B cell (primary cell): ENCODE data around the gene SOX15. TPM values are rescaled to one million over a fixed set of nuclear protein-coding genes. Genes with fewer than 3 reads are reported as not detected.

Source experiments
- ATAC-seq: fragments of 200-7000 bp; cut with Tn5 transposase; one replicate; pipeline ENCODE4 v1.10.0; 2021; ENCODE audit warnings: low read depth, mild to moderate bottlenecking, moderate number of reproducible peaks, moderate library complexity
- CTCF ChIA-PET: fragments of 350-600 bp; sonication (Branson Sonifier 250); formaldehyde crosslinking; loops from one replicate; lab custom pipeline; 2021; ENCODE audit warnings: antibody characterized with exemption, inconsistent platforms; lab: Charles Lee
- POLR2A ChIA-PET: fragments of 350-600 bp; sonication (Branson Sonifier 250); formaldehyde crosslinking; loops from one replicate; lab custom pipeline; 2021; ENCODE audit warnings: antibody characterized with exemption; lab: Charles Lee
- DNase-seq: peaks from one replicate; pipeline ENCODE4 v3.0.0; 2013
- H2AFZ ChIP-seq: 2 replicates; pipeline ENCODE4 v1.6.1; 2012; ENCODE audit warnings: mild to moderate bottlenecking, low read depth, low read length; ENCODE audit not compliant: insufficient read depth, poor library complexity, severe bottlenecking
- H3K27ac ChIP-seq, 2 donors: 1 replicate in 1 of 2; 2 replicates in 1 of 2; pipeline ENCODE4 v1.5.1; 2012 to 2013; ENCODE audit warnings: low read length in 2 of 2, mild to moderate bottlenecking in 2 of 2, moderate library complexity in 1 of 2
- H3K27me3 ChIP-seq, 4 experiments: fragments of 200-600 bp in 1 of 4; sonication (generic) in 1 of 4; replicated peaks in 1 of 4; 1 replicate in 2 of 4; 2 replicates in 2 of 4; pipeline versions ENCODE4 v1.6.1 to v1.7.0; 2013 to 2016; ENCODE audit warnings: low read length in 3 of 4, mild to moderate bottlenecking in 2 of 4, mixed read lengths in 1 of 4, moderate library complexity in 1 of 4; ENCODE audit not compliant: insufficient read depth in 4 of 4, control insufficient read depth in 3 of 4; ENCODE audit errors: control extremely low read depth in 1 of 4
- H3K36me3 ChIP-seq, 2 experiments: replicated peaks in 1 of 2; 1 replicate in 1 of 2; 2 replicates in 1 of 2; pipeline versions ENCODE4 v1.6.1 to v1.7.1; 2013; ENCODE audit warnings: low read length in 1 of 2; ENCODE audit not compliant: insufficient read depth in 2 of 2, control insufficient read depth in 1 of 2; ENCODE audit errors: control extremely low read depth in 1 of 2, extremely low read depth in 1 of 2
- H3K4me1 ChIP-seq, 2 donors: fragments of 200-600 bp in 1 of 2; sonication (generic) in 1 of 2; 1 replicate in 1 of 2; 2 replicates in 1 of 2; pipeline versions ENCODE4 v1.5.1 to v1.6.1; 2013 to 2017; ENCODE audit warnings: low read length in 2 of 2; ENCODE audit not compliant: control insufficient read depth in 2 of 2, insufficient read depth in 2 of 2
- H3K4me2 ChIP-seq: replicated peaks from 2 replicates; pipeline ENCODE3; 2012; ENCODE audit warnings: mild to moderate bottlenecking, low read depth, low read length; ENCODE audit not compliant: poor library complexity, severe bottlenecking
- H3K4me3 ChIP-seq, 5 experiments: fragments of 200-600 bp in 1 of 5; sonication (generic) in 1 of 5; 1 replicate in 3 of 5; 2 replicates in 2 of 5; pipeline versions ENCODE4 v1.5.1 to v1.7.0; 2011 to 2016; ENCODE audit warnings: low read length in 4 of 5, mild to moderate bottlenecking in 4 of 5, low read depth in 2 of 5, control low read depth in 1 of 5, moderate library complexity in 1 of 5; ENCODE audit not compliant: insufficient read depth in 1 of 5; ENCODE audit errors: control extremely low read depth in 1 of 5, extremely low read depth in 1 of 5
- H3K79me2 ChIP-seq: fragments of 200-600 bp; sonication (generic); one replicate; pipeline ENCODE4 v1.6.0; 2016; ENCODE audit warnings: low read length; ENCODE audit not compliant: control insufficient read depth, insufficient read depth
- H3K9ac ChIP-seq: fragments of 200-600 bp; sonication (generic); 2 replicates; pipeline ENCODE4 v1.6.1; 2017; ENCODE audit warnings: mild to moderate bottlenecking, low read length, moderate library complexity
- H3K9me3 ChIP-seq, 3 donors: one replicate each; pipeline versions ENCODE4 v1.6.1 to v1.7.1; 2013; ENCODE audit warnings: low read length in 2 of 3; ENCODE audit not compliant: control insufficient read depth in 2 of 3, insufficient read depth in 1 of 3; ENCODE audit errors: control extremely low read depth in 1 of 3
- H4K20me1 ChIP-seq: 2 replicates; pipeline ENCODE4 v1.6.0; 2012; ENCODE audit warnings: mild to moderate bottlenecking, low read length; ENCODE audit not compliant: insufficient read depth, control insufficient read depth, poor library complexity, severe bottlenecking
- H3K27ac Mint-ChIP-seq: one replicate; pipeline ENCODE4 v1.8.0; 2021; ENCODE audit warnings: mixed read lengths
- H3K27me3 Mint-ChIP-seq: one replicate; pipeline ENCODE4 v1.8.0; 2021; ENCODE audit warnings: mixed read lengths
- H3K4me1 Mint-ChIP-seq: one replicate; pipeline ENCODE4 v1.8.0; 2021; ENCODE audit warnings: mixed read lengths
- H3K4me3 Mint-ChIP-seq: one replicate; pipeline ENCODE4 v1.8.0; 2021; ENCODE audit warnings: mixed read lengths
- H3K9me3 Mint-ChIP-seq: one replicate; pipeline ENCODE4 v1.8.0; 2022; ENCODE audit warnings: mixed read lengths; ENCODE audit not compliant: insufficient read depth
- CTCF ChIP-seq: fragments of 200-600 bp; IDR thresholded peaks from one replicate; pipeline ENCODE4 v1.8.0; 2022; ENCODE audit warnings: antibody characterized with exemption, mild to moderate bottlenecking
- EZH2 ChIP-seq: IDR thresholded peaks from 2 replicates; pipeline ENCODE4 v1.6.1; 2012; ENCODE audit warnings: borderline replicate concordance, low read depth, mild to moderate bottlenecking, moderate library complexity, low read length; ENCODE audit not compliant: insufficient read depth, poor library complexity, severe bottlenecking
- WGBS: methylation state at CpG from one replicate; pipeline ENCODE4 v1.1.5; 2013; ENCODE audit warnings: missing lambda C conversion rate; ENCODE audit not compliant: insufficient coverage; 5-methylcytosine and 5-hydroxymethylcytosine counted together
- intact Hi-C: fragments of 100-400 bp; cut with micrococcal nuclease; formaldehyde crosslinking; loops from one replicate; pipeline ENCODE4 v1.10.0; 2022
- polyA plus RNA-seq: library from polyadenylated mRNA; depleted of rRNA; stranded (reverse); fragments of >200 nt; gene quantifications from 2 replicates; pipeline ENCODE4 v1.2.3, GENCODE V29; 2012
- total RNA-seq, 2 donors: library from RNA; stranded (reverse); fragments of 120-200 nt in 1 of 2; gene quantifications; 1 replicate in 1 of 2; 2 replicates in 1 of 2; pipeline versions ENCODE4 v1.2.3 to v1.2.4, GENCODE V29; 2013 to 2022

The SOX15 gene
- total and polyA plus RNA-seq, 2 donors (not counting 1 experiment from before 2014, with no cell fraction given), result 0.18 to 0.96 TPM

- TF ChIP-seq CTCF (no peak), EZH2 (no peak)
- Mint-ChIP-seq H3K4me1 (peaks cover 17% of the 10 kb centered on the region), H3K27ac (no peak within 1 kb of the TSS), H3K27me3 (no peaks in the 10 kb centered on the region), H3K9me3 (no peaks in the 10 kb centered on the region), H3K4me3 (no peak within 1 kb of the TSS)
- WGBS, result 98% methylated on average over 10 of the region's 13 CpGs
- ChIA-PET CTCF (interaction anchor here (4.6 kb wide), 1 partner anchor 57 kb away, joined by 35 read pairs; the partner anchor contains the start of genes TP53 and WRAP53), POLR2A (interaction anchor here (0.6 kb wide), 1 partner anchor 15 kb away, joined by 3 read pairs; no protein-coding TSS in a partner anchor)
- DNase-seq (no peak), ATAC-seq (no peak)
- H3K9me3 ChIP-seq, result no peaks in the 10 kb centered on the region
- H2AFZ ChIP-seq, result no peak within 1 kb of the TSS
- intact Hi-C loops, result no loop called here
- no peak within 1 kb of the TSS for H3K27ac ChIP-seq
- H3K4me3 ChIP-seq, result no peak within 1 kb of the TSS
- peaks cover 6 to 14% of the 10 kb centered on the region in 2 donors for H3K4me1 ChIP-seq
- H3K4me2 ChIP-seq, result no peak within 1 kb of the TSS
- H3K27me3 ChIP-seq, result no peaks in the 10 kb centered on the region
- no peaks in the 10 kb centered on the region for H4K20me1 ChIP-seq
- no peak within 1 kb of the TSS for H3K9ac ChIP-seq
- H3K79me2 ChIP-seq, result peaks cover 11% of the 10 kb centered on the region
- H3K36me3 ChIP-seq, result no peaks in the 10 kb centered on the region
These were observed 40.2 kb upstream of the SOX15 start, which contains the start of gene SHBG for GRCh38 chr17:7629939-7630571. Gene SHBG (plus strand): TSS chr17:7630135. CDS start chr17:7630173, 38 bp downstream.
